Stomach (tissue), 4 donors: Measurements from ENCODE around the gene PRTG.

Experiments
- CTCF ChIP-seq, 7 experiments: fragments of 450-650 bp in 4 of 7; fragments of 200-600 bp in 3 of 7; sonication (generic) in 3 of 7; IDR thresholded peaks; one replicate each; pipeline ENCODE4 v1.5.1; 2016 to 2019; ENCODE audit warnings: antibody characterized with exemption in 7 of 7, control low read depth in 2 of 7, mild to moderate bottlenecking in 1 of 7
- EP300 ChIP-seq: sonication (generic); formaldehyde crosslinking; IDR thresholded peaks from one replicate; pipeline ENCODE4 v1.6.1; 2017; ENCODE audit warnings: antibody characterized with exemption
- POLR2A ChIP-seq, 4 donors: fragments of 450-650 bp; IDR thresholded peaks; one replicate each; pipeline ENCODE4 v1.6.1; 2016; ENCODE audit warnings: antibody characterized with exemption in 4 of 4, control low read depth in 2 of 4, mild to moderate bottlenecking in 1 of 4, moderate library complexity in 1 of 4
- POLR2AphosphoS5 ChIP-seq, 3 donors: sonication (generic); formaldehyde crosslinking; IDR thresholded peaks; one replicate each; pipeline ENCODE4 v1.6.1; 2016; ENCODE audit warnings: antibody characterized with exemption in 3 of 3

- TF ChIP-seq CTCF (IDR thresholded peaks at IDR 0.05) (no peak), POLR2AphosphoS5 (IDR thresholded peaks at IDR 0.05) (no peak), EP300 (no peak), POLR2A (IDR thresholded peaks at IDR 0.05) (no peak)
Measured at GRCh38 chr15:55721554-55722185, 21.3 kb downstream of the PRTG start.
